Karpas-422 (cell line): Measurements from ENCODE around the gene TMEM131. TPM values are rescaled to one million over a fixed set of nuclear protein-coding genes. Genes with fewer than 3 reads are reported as not detected.

ENCODE experiments used
- DNase-seq: peaks from one replicate; pipeline ENCODE4 v3.0.0-alpha.2; 2015
- H2AFZ ChIP-seq: fragments of 200-600 bp; sonication (generic); 2 replicates; pipeline ENCODE4 v1.6.1; 2014; ENCODE audit warnings: antibody characterized with exemption, low read length, mixed read lengths
- H3K27ac ChIP-seq: fragments of 200-600 bp; sonication (generic); 2 replicates; pipeline ENCODE4 v1.5.1; 2014; ENCODE audit warnings: mild to moderate bottlenecking, low read length, moderate library complexity
- H3K27me3 ChIP-seq: fragments of 200-600 bp; sonication (generic); 2 replicates; pipeline ENCODE4 v1.6.1; 2014; ENCODE audit warnings: low read length, mixed read lengths
- H3K36me3 ChIP-seq: fragments of 200-600 bp; sonication (generic); 2 replicates; pipeline ENCODE4 v1.6.1; 2014; ENCODE audit warnings: low read length, mixed read lengths; ENCODE audit not compliant: insufficient read depth
- H3K4me1 ChIP-seq: fragments of 200-600 bp; sonication (generic); 2 replicates; pipeline ENCODE4 v1.6.1; 2014; ENCODE audit warnings: mild to moderate bottlenecking, low read length, mixed read lengths
- H3K4me2 ChIP-seq: fragments of 200-600 bp; sonication (generic); 2 replicates; pipeline ENCODE4 v1.6.1; 2014; ENCODE audit warnings: low read length, low read depth, mild to moderate bottlenecking; ENCODE audit not compliant: poor library complexity, severe bottlenecking
- H3K4me3 ChIP-seq: fragments of 200-600 bp; sonication (generic); 2 replicates; pipeline ENCODE4 v1.5.1; 2014; ENCODE audit warnings: mild to moderate bottlenecking, antibody characterized with exemption, low read length, mixed read lengths
- H3K79me2 ChIP-seq: fragments of 200-600 bp; sonication (generic); 2 replicates; pipeline ENCODE4 v1.6.1; 2014; ENCODE audit warnings: mild to moderate bottlenecking, low read length, mixed read lengths
- H3K9ac ChIP-seq: fragments of 200-600 bp; sonication (generic); 2 replicates; pipeline ENCODE4 v1.6.0; 2014; ENCODE audit warnings: low read length
- H3K9me2 ChIP-seq: fragments of 200-600 bp; sonication (generic), shearing (Covaris generic); replicated peaks from 2 replicates; pipeline ENCODE4 v1.6.0; 2014; ENCODE audit warnings: mild to moderate bottlenecking, low read length, moderate library complexity; ENCODE audit not compliant: insufficient read depth
- H3K9me3 ChIP-seq: fragments of 300-700, 200-600 bp; sonication (generic); 2 replicates; pipeline ENCODE4 v1.6.1; 2014; ENCODE audit warnings: low read length, mixed read lengths
- H4K20me1 ChIP-seq: fragments of 200-600 bp; sonication (generic); 2 replicates; pipeline ENCODE4 v1.6.1; 2014; ENCODE audit warnings: mild to moderate bottlenecking, antibody characterized with exemption, low read length, low read depth; ENCODE audit not compliant: insufficient read depth
- total RNA-seq: library from RNA; depleted of rRNA; stranded (reverse); fragments of >200 nt; shearing (Covaris generic); gene quantifications from 2 replicates; pipeline ENCODE4 v1.2.3, GENCODE V29; 2014; ENCODE audit warnings: low replicate concordance

TMEM131 gene
- total RNA-seq, 1 experiment from 2014 or later, result 20.9 TPM

DNA sequence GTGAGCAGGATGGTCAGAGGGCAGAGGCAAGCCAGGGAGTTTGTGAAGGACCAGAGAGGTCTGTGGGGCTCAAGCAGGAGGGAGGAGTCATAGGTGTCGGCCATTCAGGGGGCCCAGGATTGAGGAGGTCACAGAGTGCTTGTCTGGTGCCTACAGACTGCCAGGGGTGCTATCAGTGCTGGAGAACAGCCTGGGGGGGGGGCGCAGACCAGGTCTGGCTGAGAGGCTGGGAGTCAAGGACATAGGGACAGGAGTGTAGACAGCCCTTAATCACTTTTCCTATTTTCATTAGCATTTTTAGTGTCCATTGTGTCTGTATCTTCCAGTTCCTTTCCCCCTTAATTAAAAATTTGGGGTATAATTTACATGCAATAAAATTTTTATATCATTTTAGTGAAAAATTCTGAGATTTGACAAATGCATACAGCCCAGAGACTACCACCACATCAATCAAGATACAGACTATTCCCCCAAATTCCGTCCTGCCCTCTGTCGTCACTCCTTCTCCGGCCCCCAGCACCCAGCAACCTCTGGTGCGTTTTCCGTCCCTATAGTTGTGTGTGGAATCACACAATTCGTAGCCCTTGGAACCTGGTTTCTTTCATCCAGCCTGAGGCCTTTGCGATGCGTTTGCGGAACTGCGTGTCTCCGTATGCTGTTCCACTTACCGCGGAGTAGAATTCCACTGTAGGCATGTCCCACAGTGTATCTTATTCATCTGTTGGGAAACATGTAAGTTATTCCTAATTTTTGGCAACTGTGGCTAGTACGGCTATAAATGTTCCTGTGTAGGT is 276.2 kb downstream of the TMEM131 start:
- H3K9ac ChIP-seq, result no peak overlapping the region
- no peaks in the 10 kb centered on the region for H3K79me2 ChIP-seq
- H2AFZ ChIP-seq, result no peak overlapping the region
- H3K27me3 ChIP-seq, result no peaks in the 10 kb centered on the region
- no peaks in the 10 kb centered on the region for H3K9me2 ChIP-seq
- no peak overlapping the region for H3K4me2 ChIP-seq
- no peaks in the 10 kb centered on the region for H3K36me3 ChIP-seq
- DNase-seq, result no peak
- H3K27ac ChIP-seq, result no peak overlapping the region
- H3K4me3 ChIP-seq, result no peak overlapping the region
- no peaks in the 10 kb centered on the region for H4K20me1 ChIP-seq
- no peaks in the 10 kb centered on the region for H3K9me3 ChIP-seq
- H3K4me1 ChIP-seq, result peaks cover 3% of the 10 kb centered on the region; the same call in 1 of the 2 replicates

DNA sequence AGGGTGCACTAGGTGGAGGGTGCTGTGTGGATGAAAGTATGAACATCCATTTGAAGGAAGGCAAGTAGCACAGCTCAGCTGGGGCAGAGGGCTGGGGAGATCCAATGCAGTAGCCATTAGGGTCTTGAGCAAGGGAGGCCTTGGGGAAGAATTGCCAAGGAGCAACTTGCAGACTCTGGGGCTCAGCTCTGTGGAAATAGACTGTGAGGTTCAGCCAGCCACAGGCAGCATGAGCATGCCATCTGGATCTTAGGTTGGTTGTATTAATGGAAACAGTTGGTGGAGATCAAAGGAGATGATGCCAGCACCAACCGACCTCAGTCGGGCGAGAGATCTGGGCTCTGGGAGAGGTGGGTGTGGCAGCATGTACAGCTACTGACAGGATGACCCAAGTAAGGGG is 276.8 kb downstream of the TMEM131 start:
- Histone ChIP-seq H3K4me1 (peaks cover 3% of the 10 kb centered on the region; the same call in 1 of the 2 replicates), H3K9ac (no peak overlapping the region), H3K9me2 (no peaks in the 10 kb centered on the region), H3K79me2 (no peaks in the 10 kb centered on the region), H4K20me1 (no peaks in the 10 kb centered on the region), H3K4me2 (no peak overlapping the region), H3K27me3 (no peaks in the 10 kb centered on the region), H2AFZ (peak overlapping the region; percentile 81; the same call in 1 of the 2 replicates), H3K4me3 (no peak overlapping the region), H3K27ac (no peak overlapping the region), H3K9me3 (no peaks in the 10 kb centered on the region), H3K36me3 (no peaks in the 10 kb centered on the region)
- DNase-seq, result no peak

DNA sequence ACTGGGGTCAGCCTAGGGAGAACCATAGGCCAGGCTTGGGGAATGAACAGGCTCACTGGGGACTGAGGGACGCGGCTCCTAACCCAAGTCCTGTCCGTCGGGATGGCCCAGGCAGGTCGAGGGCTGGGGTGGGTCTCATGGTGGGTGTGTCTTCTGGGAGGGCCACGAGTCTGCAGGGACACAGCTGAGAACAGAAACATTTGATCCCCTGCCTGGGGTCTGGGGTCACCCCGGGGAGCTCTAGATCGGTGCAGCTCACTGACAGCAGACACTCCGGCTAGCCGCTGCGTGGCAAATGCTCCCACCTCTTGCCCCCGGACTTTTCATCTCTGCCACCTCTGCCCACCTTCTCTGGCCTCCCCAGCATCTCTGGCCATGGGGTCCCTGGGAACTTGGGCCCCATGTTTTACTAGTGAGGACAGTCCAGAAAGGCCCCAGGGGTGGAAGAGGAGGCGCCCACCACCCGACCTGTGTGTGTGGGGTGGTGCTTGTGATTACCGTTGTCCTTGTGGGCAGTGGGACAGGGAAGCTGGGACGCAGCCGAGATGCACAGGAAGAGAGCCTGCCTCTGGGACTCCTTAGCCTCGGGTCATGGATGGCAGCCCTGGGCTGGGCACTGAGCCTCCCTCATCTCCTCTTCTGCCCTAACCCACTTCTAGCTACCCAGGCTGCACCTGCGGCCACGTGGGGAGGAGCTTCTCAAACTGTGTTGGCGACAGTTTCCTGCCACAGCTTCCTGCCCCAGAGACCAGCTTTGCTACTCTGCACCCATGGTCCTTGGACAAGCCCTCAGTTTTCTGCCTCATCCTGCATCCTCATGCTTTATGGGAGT is 277.5 kb downstream of the TMEM131 start:
- H3K9me3 ChIP-seq, result no peaks in the 10 kb centered on the region
- H3K36me3 ChIP-seq, result no peaks in the 10 kb centered on the region
- no peaks in the 10 kb centered on the region for H3K27me3 ChIP-seq
- peak; percentile 48 for DNase-seq
- no peak overlapping the region for H3K9ac ChIP-seq
- no peak overlapping the region for H3K27ac ChIP-seq
- H2AFZ ChIP-seq, result peak overlapping the region; percentile 81; the same call in 1 of the 2 replicates
- peaks cover 3% of the 10 kb centered on the region; the same call in 1 of the 2 replicates for H3K4me1 ChIP-seq
- no peaks in the 10 kb centered on the region for H3K79me2 ChIP-seq
- H3K9me2 ChIP-seq, result no peaks in the 10 kb centered on the region
- no peak overlapping the region for H3K4me2 ChIP-seq
- H3K4me3 ChIP-seq, result no peak overlapping the region
- no peaks in the 10 kb centered on the region for H4K20me1 ChIP-seq

DNA sequence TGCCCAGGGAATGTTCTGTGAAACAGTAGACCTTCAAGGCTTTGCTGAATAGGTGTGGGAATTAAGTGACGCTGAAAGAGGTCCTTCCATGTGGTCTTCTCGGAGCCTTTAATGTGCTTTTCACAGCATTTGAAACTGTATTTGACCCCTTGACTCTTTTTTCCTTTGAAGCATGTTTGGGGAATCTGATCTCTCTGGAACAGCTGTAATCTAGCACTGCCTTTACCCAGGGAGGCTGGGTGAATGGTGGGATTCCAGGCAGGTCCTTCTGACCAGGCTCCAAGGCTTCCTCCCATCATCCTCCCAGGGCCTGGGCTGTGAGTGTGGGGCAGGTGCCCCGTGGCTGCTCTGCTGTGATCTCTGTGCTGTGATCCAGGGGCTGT is 278.1 kb downstream of the TMEM131 start:
- Histone ChIP-seq H3K4me3 (no peak overlapping the region), H4K20me1 (no peaks in the 10 kb centered on the region), H3K27ac (no peak overlapping the region), H3K9me2 (no peaks in the 10 kb centered on the region), H2AFZ (no peak overlapping the region), H3K4me2 (no peak overlapping the region), H3K9me3 (no peaks in the 10 kb centered on the region), H3K4me1 (peaks cover 3% of the 10 kb centered on the region; the same call in 1 of the 2 replicates), H3K36me3 (no peaks in the 10 kb centered on the region), H3K27me3 (no peaks in the 10 kb centered on the region), H3K9ac (no peak overlapping the region), H3K79me2 (no peaks in the 10 kb centered on the region)
- DNase-seq, result no peak

GRCh38 chr2:97716695-97717612 is 278.8 kb downstream of the TMEM131 start:
- Histone ChIP-seq H3K27ac (no peak overlapping the region), H3K79me2 (no peaks in the 10 kb centered on the region), H4K20me1 (no peaks in the 10 kb centered on the region), H3K9ac (no peak overlapping the region), H2AFZ (no peak overlapping the region), H3K9me3 (no peaks in the 10 kb centered on the region), H3K4me1 (peaks cover 3% of the 10 kb centered on the region; the same call in 1 of the 2 replicates), H3K27me3 (no peaks in the 10 kb centered on the region), H3K4me3 (no peak overlapping the region), H3K9me2 (no peaks in the 10 kb centered on the region), H3K4me2 (no peak overlapping the region), H3K36me3 (no peaks in the 10 kb centered on the region)
- DNase-seq, result no peak

DNA sequence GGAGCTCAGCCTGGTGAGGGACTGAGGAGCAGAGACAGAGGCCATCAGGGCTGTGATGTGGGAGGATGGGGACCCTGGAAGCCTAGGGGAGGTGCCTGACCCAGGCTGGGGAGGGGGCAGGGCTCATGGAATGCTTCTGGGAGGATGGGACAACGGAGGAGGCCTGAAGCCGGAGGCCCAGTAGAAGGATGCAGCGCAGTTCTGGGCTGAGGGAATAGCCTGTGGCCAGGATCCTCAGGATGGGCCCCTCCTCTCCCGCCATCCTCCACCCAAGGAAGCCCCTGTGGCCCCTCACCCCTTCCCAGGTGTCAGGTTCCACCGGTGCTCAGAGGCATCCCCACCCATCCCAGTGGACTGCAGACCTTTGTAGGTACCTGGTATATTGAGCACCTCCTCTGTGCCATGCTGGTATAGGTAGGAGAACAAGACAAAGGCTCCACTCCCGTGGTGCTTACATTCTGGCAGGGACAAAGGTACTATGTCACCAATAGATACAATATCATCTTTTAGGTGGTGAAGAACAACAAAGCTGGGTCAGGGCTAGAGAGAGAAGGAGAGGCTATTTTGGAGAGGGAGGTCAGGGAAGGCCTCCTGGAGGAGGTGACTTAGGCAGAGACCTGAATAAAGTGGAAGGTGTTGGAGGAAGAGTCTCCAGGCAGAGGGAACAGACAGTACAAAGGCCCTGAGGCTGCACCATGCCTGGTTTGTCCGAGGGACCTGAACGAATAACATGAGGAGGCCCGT is 279.6 kb downstream of the TMEM131 start:
- H3K4me1 ChIP-seq, result peaks cover 3% of the 10 kb centered on the region; the same call in 1 of the 2 replicates
- H3K36me3 ChIP-seq, result no peaks in the 10 kb centered on the region
- no peaks in the 10 kb centered on the region for H3K9me3 ChIP-seq
- no peaks in the 10 kb centered on the region for H3K27me3 ChIP-seq
- H3K4me2 ChIP-seq, result no peak overlapping the region
- no peak for DNase-seq
- no peaks in the 10 kb centered on the region for H3K9me2 ChIP-seq
- no peak overlapping the region for H3K27ac ChIP-seq
- no peak overlapping the region for H3K4me3 ChIP-seq
- H3K9ac ChIP-seq, result no peak overlapping the region
- H3K79me2 ChIP-seq, result no peaks in the 10 kb centered on the region
- no peak overlapping the region for H2AFZ ChIP-seq
- no peaks in the 10 kb centered on the region for H4K20me1 ChIP-seq

DNA sequence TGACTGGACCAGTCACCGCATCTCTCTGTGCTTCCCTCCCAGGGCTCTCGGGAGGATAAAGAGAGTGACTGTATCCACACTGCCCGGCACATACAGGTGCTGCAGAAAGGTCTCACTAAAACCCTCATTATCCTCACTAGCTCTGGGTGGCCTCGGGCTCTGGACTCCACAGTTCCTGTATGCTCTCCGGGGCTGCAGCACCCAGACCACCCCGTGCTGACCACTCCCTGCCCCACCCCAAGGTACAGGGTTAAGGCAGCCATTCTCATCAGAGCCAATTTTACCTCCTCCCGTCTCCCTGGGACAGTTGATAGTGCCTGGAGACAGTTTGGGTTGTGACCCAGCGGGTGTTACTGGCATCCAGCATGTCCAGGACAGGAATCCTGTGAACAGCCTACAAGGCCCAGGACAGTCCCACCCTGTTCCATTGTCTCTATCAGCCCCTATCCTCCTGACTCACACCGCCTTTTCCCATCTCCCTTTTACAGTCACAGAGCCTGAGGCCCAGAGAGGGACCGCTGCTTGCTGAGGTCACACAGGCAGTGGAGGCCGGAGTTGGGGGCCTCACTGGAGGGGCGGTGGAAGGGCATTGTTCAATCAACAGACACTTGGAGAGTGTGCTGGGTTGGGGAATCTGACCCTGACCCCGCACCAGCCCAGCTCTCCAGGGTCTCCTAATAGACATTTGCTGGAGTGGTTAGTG is 280.6 kb downstream of the TMEM131 start:
- Histone ChIP-seq H3K4me3 (no peak overlapping the region), H3K9me2 (no peaks in the 10 kb centered on the region), H2AFZ (no peak overlapping the region), H3K9me3 (no peaks in the 10 kb centered on the region), H3K4me1 (peaks cover 3% of the 10 kb centered on the region; the same call in 1 of the 2 replicates), H3K79me2 (no peaks in the 10 kb centered on the region), H3K27ac (no peak overlapping the region), H3K27me3 (no peaks in the 10 kb centered on the region), H3K36me3 (no peaks in the 10 kb centered on the region), H3K9ac (no peak overlapping the region), H4K20me1 (no peaks in the 10 kb centered on the region), H3K4me2 (no peak overlapping the region)
- no peak for DNase-seq
